GM12878 (cell line): ENCODE measurements around the gene SLC35F3. TPM values are rescaled to one million over a fixed set of nuclear protein-coding genes. Genes with fewer than 3 reads are reported as not detected.

Experiments used
- BHLHE40 ChIP-seq, 2 experiments: fragments of 450-650 bp in 1 of 2; IDR thresholded peaks; 2 replicates each; pipeline ENCODE4 v1.6.1; 2011 to 2017; ENCODE audit warnings: low read depth in 2 of 2, borderline replicate concordance in 1 of 2, improper control_type of control experiment in 1 of 2, low read length in 1 of 2, mild to moderate bottlenecking in 1 of 2
- E4F1 ChIP-seq: fragments of 450-650 bp; IDR thresholded peaks from 2 replicates; pipeline ENCODE4 v1.6.1; 2018; ENCODE audit warnings: borderline replicate concordance, mild to moderate bottlenecking; ENCODE audit not compliant: partially characterized antibody
- NR2C2 ChIP-seq: IDR thresholded peaks from 2 replicates; pipeline ENCODE4 v1.6.1; 2011; ENCODE audit warnings: borderline replicate concordance, low read depth; ENCODE audit not compliant: control insufficient read depth, insufficient read length
- SREBF2 ChIP-seq: IDR thresholded peaks from 2 replicates; pipeline ENCODE4 v1.6.1; 2012; ENCODE audit warnings: mild to moderate bottlenecking, low read length
- SRF ChIP-seq, 2 experiments: IDR thresholded peaks; 2 replicates each; pipeline ENCODE4 v1.6.1; 2011; ENCODE audit warnings: low read depth in 2 of 2, low read length in 2 of 2, mild to moderate bottlenecking in 1 of 2, moderate library complexity in 1 of 2
- polyA plus RNA-seq, 11 experiments: library from polyadenylated mRNA; depleted of rRNA in 4 of 11; unstranded in 6 of 11; stranded (reverse) in 5 of 11; fragments of >200 nt; fragmentation: Nextera tagmentation in 4 of 11; fragmentation: Illumina TruSeq in 1 of 11; extraction: Ambion mirVana in 4 of 11; extraction: Trizol in 1 of 11; gene quantifications; 1 replicate in 1 of 11; 2 replicates in 10 of 11; pipeline versions ENCODE4 v1.2.1 to v1.2.3, GENCODE V29; 2011 to 2016; ENCODE audit warnings: inconsistent platforms in 2 of 11, missing spikeins in 2 of 11, low read depth in 1 of 11
- total RNA-seq, 4 experiments: library from RNA; depleted of rRNA in 3 of 4; stranded (reverse); fragments of >200 nt in 3 of 4; fragmentation: Illumina TruSeq in 1 of 4; extraction: Trizol in 1 of 4; gene quantifications; 2 replicates each; pipeline versions ENCODE4 v1.2.1 to v1.2.3, GENCODE V29; 2013 to 2021
- TF ChIP-seq, protein P1 (sequence below): fragments of 450-650 bp; IDR thresholded peaks from 2 replicates; pipeline ENCODE4 v1.6.1; 2016; ENCODE audit warnings: mild to moderate bottlenecking, moderate library complexity, borderline replicate concordance

SLC35F3 gene
- total and polyA plus RNA-seq, 10 of the 15 experiments (the other 5 are each of a cell fraction or from before 2014, with no cell fraction given): 1.0 to 8.6 (median 5.7) TPM

- TF ChIP-seq, protein P1, sequence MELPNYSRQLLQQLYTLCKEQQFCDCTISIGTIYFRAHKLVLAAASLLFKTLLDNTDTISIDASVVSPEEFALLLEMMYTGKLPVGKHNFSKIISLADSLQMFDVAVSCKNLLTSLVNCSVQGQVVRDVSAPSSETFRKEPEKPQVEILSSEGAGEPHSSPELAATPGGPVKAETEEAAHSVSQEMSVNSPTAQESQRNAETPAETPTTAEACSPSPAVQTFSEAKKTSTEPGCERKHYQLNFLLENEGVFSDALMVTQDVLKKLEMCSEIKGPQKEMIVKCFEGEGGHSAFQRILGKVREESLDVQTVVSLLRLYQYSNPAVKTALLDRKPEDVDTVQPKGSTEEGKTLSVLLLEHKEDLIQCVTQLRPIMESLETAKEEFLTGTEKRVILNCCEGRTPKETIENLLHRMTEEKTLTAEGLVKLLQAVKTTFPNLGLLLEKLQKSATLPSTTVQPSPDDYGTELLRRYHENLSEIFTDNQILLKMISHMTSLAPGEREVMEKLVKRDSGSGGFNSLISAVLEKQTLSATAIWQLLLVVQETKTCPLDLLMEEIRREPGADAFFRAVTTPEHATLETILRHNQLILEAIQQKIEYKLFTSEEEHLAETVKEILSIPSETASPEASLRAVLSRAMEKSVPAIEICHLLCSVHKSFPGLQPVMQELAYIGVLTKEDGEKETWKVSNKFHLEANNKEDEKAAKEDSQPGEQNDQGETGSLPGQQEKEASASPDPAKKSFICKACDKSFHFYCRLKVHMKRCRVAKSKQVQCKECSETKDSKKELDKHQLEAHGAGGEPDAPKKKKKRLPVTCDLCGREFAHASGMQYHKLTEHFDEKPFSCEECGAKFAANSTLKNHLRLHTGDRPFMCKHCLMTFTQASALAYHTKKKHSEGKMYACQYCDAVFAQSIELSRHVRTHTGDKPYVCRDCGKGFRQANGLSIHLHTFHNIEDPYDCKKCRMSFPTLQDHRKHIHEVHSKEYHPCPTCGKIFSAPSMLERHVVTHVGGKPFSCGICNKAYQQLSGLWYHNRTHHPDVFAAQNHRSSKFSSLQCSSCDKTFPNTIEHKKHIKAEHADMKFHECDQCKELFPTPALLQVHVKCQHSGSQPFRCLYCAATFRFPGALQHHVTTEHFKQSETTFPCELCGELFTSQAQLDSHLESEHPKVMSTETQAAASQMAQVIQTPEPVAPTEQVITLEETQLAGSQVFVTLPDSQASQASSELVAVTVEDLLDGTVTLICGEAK: no peak
- TF ChIP-seq SREBF2: no peak
- TF ChIP-seq BHLHE40 (IDR thresholded peaks at IDR 0.05; ENCODE audit: borderline replicate concordance in 1 of 2, low read depth in 2 of 2, low read length in 1 of 2): no peak
- no peak for TF ChIP-seq SRF (IDR thresholded peaks at IDR 0.05; ENCODE audit: low read depth in 2 of 2, low read length in 2 of 2)
- TF ChIP-seq NR2C2: no peak
- TF ChIP-seq E4F1: no peak
These were observed 357.1 kb downstream of the SLC35F3 start (continued) for GRCh38 chr1:234261545-234261944.
